Common myeloid progenitor, CD34-positive (primary cell): ENCODE results near the gene AAK1.
"Not testable (repeated sequence)": the region's sequence is repeated elsewhere in the genome, so short reads cannot be mapped to it uniquely, and the experiment has no call there.

Source experiments
- CTCF ChIA-PET: fragments of 350-600 bp; sonication (Branson Sonifier 250); formaldehyde crosslinking; loops from one replicate; lab custom pipeline; 2021; ENCODE audit warnings: antibody characterized with exemption; lab: Charles Lee
- POLR2A ChIA-PET: fragments of 350-600 bp; sonication (Branson Sonifier 250); formaldehyde crosslinking; loops from one replicate; lab custom pipeline; 2021; ENCODE audit warnings: antibody characterized with exemption; lab: Charles Lee
- DNase-seq, 3 donors: peaks; one replicate each; pipeline versions ENCODE4 v3.0.0 to v3.0.0-alpha.2; 2013
- H3K27ac ChIP-seq, 2 experiments: 1 replicate in 1 of 2; 2 replicates in 1 of 2; pipeline ENCODE4 v1.7.0; 2013; ENCODE audit warnings: inconsistent platforms in 2 of 2, low read length in 2 of 2, mild to moderate bottlenecking in 2 of 2, low read depth in 1 of 2, moderate library complexity in 1 of 2; ENCODE audit not compliant: severe bottlenecking in 2 of 2, insufficient read depth in 1 of 2, poor library complexity in 1 of 2
- H3K27me3 ChIP-seq, 5 experiments: replicated peaks in 2 of 5; 1 replicate in 3 of 5; 2 replicates in 2 of 5; pipeline versions ENCODE4 v1.6.1 to v1.7.0; 2013; ENCODE audit warnings: low read length in 4 of 5, mild to moderate bottlenecking in 2 of 5, moderate library complexity in 2 of 5, inconsistent platforms in 1 of 5; ENCODE audit not compliant: insufficient read depth in 5 of 5, control insufficient read depth in 4 of 5
- H3K36me3 ChIP-seq, 4 experiments: 1 replicate in 2 of 4; 2 replicates in 2 of 4; pipeline versions ENCODE4 v1.6.1 to v1.7.0; 2013; ENCODE audit warnings: low read length in 3 of 4, control low read depth in 1 of 4, mild to moderate bottlenecking in 1 of 4; ENCODE audit not compliant: control insufficient read depth in 4 of 4, insufficient read depth in 4 of 4
- H3K4me1 ChIP-seq, 4 experiments: 1 replicate in 3 of 4; 2 replicates in 1 of 4; pipeline versions ENCODE4 v1.6.1 to v1.7.1; 2013; ENCODE audit warnings: low read length in 3 of 4, mild to moderate bottlenecking in 3 of 4, control low read depth in 1 of 4, inconsistent platforms in 1 of 4, moderate library complexity in 1 of 4; ENCODE audit not compliant: control insufficient read depth in 4 of 4, insufficient read depth in 4 of 4; ENCODE audit errors: control extremely low read depth in 1 of 4
- H3K4me3 ChIP-seq, 7 experiments: 1 replicate in 4 of 7; 2 replicates in 3 of 7; pipeline versions ENCODE4 v1.5.1 to v1.7.0; 2013; ENCODE audit warnings: mild to moderate bottlenecking in 7 of 7, low read length in 6 of 7, moderate library complexity in 6 of 7, inconsistent platforms in 2 of 7, low read depth in 2 of 7, control low read depth in 1 of 7; ENCODE audit not compliant: insufficient read depth in 4 of 7, control insufficient read depth in 1 of 7; ENCODE audit errors: extremely low read depth in 1 of 7
- H3K9me3 ChIP-seq, 5 experiments: 1 replicate in 4 of 5; 2 replicates in 1 of 5; pipeline versions ENCODE4 v1.6.1 to v1.7.1; 2013; ENCODE audit warnings: low read length in 4 of 5, mild to moderate bottlenecking in 2 of 5, inconsistent platforms in 1 of 5, low read depth in 1 of 5, moderate library complexity in 1 of 5; ENCODE audit not compliant: control insufficient read depth in 4 of 5, insufficient read depth in 2 of 5; ENCODE audit errors: control extremely low read depth in 1 of 5
- WGBS: methylation state at CpG from one replicate; pipeline ENCODE4 v1.1.5; 2013; ENCODE audit not compliant: insufficient coverage; 5-methylcytosine and 5-hydroxymethylcytosine counted together

Gene AAK1

GRCh38 chr2:69449906-69450305, 193.6 kb downstream of the AAK1 start:
- no peak overlapping the region for H3K4me3 ChIP-seq
- WGBS, result 91% methylated on average over 4 of the region's 5 CpGs
- POLR2A ChIA-PET, result no interaction called here

GRCh38 chr2:69443673-69444072, 199.9 kb downstream of the AAK1 start:
- CTCF ChIA-PET, result interaction anchor here (1.0 to 1.4 kb wide), 2 partner anchors 13 to 20 kb away, joined by 3 read pairs; no protein-coding TSS in a partner anchor
- H3K4me1 ChIP-seq, POLR2A ChIA-PET, H3K27me3 ChIP-seq, H3K4me3 ChIP-seq, H3K27ac ChIP-seq, DNase-seq, H3K36me3 ChIP-seq, H3K9me3 ChIP-seq: not testable (repeated sequence)
- 100% methylated on average over 3 of the region's 3 CpGs for WGBS

More at GRCh38 chr2:69449906-69450305, 193.6 kb downstream of the AAK1 start:
- Histone ChIP-seq H3K27ac (no peak overlapping the region), H3K27me3 (no peaks in the 10 kb centered on the region), H3K36me3 (no peaks in the 10 kb centered on the region), H3K4me1 (no peaks in the 10 kb centered on the region), H3K9me3 (no peaks in the 10 kb centered on the region)
- DNase-seq, result no peak
- CTCF ChIA-PET, result interaction anchor here (1.4 kb wide), 1 partner anchor 16 kb away, joined by 3 read pairs; no protein-coding TSS in a partner anchor

- H3K9me3 ChIP-seq, CTCF ChIA-PET, H3K27ac ChIP-seq, H3K36me3 ChIP-seq, DNase-seq, H3K27me3 ChIP-seq, H3K4me3 ChIP-seq, POLR2A ChIA-PET: not testable (repeated sequence)
- WGBS, result no CpG with 5 or more reads among the region's 2 CpGs
- H3K4me1 ChIP-seq, result peaks cover 7 to 26% (median 20%) of the 10 kb centered on the region in 4 experiments
These were observed 204.0 kb downstream of the AAK1 start for GRCh38 chr2:69439499-69439898.

GRCh38 chr2:69438580-69438979, 205.0 kb downstream of the AAK1 start:
- peaks cover 7 to 28% (median 20%) of the 10 kb centered on the region in 4 experiments for H3K4me1 ChIP-seq
- WGBS, result 100% methylated on average over 1 of the region's 6 CpGs
- CTCF ChIA-PET, result interaction anchor here (1.3 to 2.1 kb wide), 3 partner anchors 19 to 95 kb away, joined by 4 to 8 read pairs (median 5); no protein-coding TSS in a partner anchor
- no peaks in the 10 kb centered on the region for H3K27me3 ChIP-seq
- no peaks in the 10 kb centered on the region for H3K36me3 ChIP-seq
- POLR2A ChIA-PET, result no interaction called here
- no peak for DNase-seq
- no peak overlapping the region for H3K4me3 ChIP-seq
- no peak overlapping the region for H3K27ac ChIP-seq
- H3K9me3 ChIP-seq, result no peaks in the 10 kb centered on the region

DNA sequence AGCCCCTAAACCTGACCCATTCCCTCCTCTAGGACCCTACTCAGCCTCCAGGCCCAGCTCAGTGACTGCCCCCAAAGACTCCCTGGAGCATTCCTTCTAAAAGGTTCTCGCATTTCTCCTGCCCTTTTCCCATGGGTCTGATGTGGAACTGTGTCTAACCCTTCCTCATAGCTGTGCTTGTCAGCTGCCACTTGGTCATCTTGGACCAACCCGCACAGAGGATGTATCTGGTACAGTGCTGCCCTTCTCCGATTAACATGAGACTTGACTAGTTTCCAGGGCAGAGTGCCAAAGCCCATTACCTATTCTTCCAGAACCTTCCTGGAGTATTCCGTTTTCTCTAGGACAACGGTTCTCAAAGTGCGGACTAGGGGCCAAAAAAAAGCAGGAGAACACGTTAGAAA, 205.8 kb downstream of the AAK1 start:
- CTCF ChIA-PET, result interaction anchor here (0.6 to 2.1 kb wide), 9 partner anchors 8 to 96 kb away, joined by 3 to 8 read pairs (median 4); no protein-coding TSS in a partner anchor
- H3K36me3 ChIP-seq, result no peaks in the 10 kb centered on the region
- peaks cover 7 to 28% (median 20%) of the 10 kb centered on the region in 4 experiments for H3K4me1 ChIP-seq
- no peaks in the 10 kb centered on the region for H3K9me3 ChIP-seq
- WGBS, result 79% methylated on average over 7 of the region's 7 CpGs
- peak overlapping the region; percentile 86 to 96 for H3K27ac ChIP-seq
- no peak for DNase-seq
- peak overlapping the region in 6 of 7 experiments; percentile 84 to 96 (median 91) for H3K4me3 ChIP-seq
- POLR2A ChIA-PET, result interaction anchor here (0.6 kb wide), 1 partner anchor 26 kb away, joined by 3 read pairs; no protein-coding TSS in a partner anchor
- no peaks in the 10 kb centered on the region for H3K27me3 ChIP-seq

DNA sequence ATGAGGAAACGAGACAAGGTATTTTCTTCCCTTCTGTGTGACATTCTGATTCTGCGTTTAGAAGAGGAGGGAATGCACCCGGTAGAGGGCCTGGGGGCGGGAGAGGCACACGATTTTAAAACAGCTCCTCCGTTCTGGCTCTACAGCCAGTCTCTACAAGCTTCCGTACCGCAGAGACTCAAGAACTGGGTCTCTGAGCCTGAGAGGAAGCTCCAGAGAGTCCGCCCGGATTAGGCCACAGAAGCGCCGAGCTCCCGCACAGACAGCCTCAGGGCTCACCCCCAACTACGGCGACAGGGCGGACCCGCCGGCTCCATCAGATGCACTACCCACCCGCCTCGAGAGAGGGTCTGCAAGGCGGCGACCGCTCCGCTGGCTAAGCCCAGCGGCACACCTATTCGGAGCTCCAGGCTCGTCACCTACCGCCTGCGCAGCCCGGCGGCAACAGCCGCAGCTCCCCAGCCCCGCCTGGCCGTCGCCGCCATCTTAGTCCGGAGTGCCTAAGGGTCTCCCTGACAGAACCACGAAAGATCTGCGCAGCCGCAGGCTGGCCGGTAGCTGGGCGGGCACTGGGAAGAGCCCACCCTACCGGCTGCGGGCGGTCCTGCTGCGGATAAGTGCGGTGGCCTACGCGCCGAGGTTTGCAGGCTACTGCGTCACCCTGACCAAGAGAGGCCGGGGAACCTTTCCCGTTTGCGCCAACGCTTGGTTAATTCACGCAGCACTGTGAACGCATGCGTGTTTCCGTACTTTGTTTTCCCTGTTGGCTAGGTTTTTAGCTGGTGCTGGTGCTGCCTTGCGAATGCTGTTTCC, 206.4 kb downstream of the AAK1 start, which contains the start of gene NFU1:
Gene NFU1 (minus strand): TSS at position 498 of the 813 bp plus-strand sequence. CDS start 13 bp downstream, at position 485.
- CTCF ChIA-PET, result interaction anchor here (1.3 to 2.1 kb wide), 8 partner anchors 8 to 96 kb away, joined by 3 to 8 read pairs (median 4); no protein-coding TSS in a partner anchor
- Histone ChIP-seq H3K9me3 (no peaks in the 10 kb centered on the region), H3K36me3 (no peaks in the 10 kb centered on the region), H3K4me3 (peak within 1 kb of the TSS; percentile 79 to 96 (median 91)), H3K27me3 (no peaks in the 10 kb centered on the region), H3K4me1 (peaks cover 7 to 30% (median 24%) of the 10 kb centered on the region in 4 experiments), H3K27ac (peak within 1 kb of the TSS; percentile 86 to 96)
- POLR2A ChIA-PET, result interaction anchor here (0.6 kb wide), 1 partner anchor 27 kb away, joined by 3 read pairs; no protein-coding TSS in a partner anchor
- DNase-seq, result peak; percentile 98
- under 1% methylated on average over 55 of the region's 60 CpGs for WGBS
